Activated CD4-positive, alpha-beta T cell treated with anti-CD3 and anti-CD28 coated beads, Interleukin-2, amount 50 U/mL, for 1 hour (primary cell): ENCODE data around the gene KCNMA1.

Experiments used
- DNase-seq: peaks from one replicate; pipeline ENCODE4 v3.0.0-alpha.2; 2020

Gene KCNMA1

GRCh38 chr10:76902949-76903348, 734.7 kb downstream of the KCNMA1 start:
- no peak for DNase-seq

GRCh38 chr10:76901701-76902100, 735.9 kb downstream of the KCNMA1 start:
- DNase-seq: no peak

- no peak for DNase-seq
These were observed 738.1 kb downstream of the KCNMA1 start for GRCh38 chr10:76899490-76899889.

- no peak for DNase-seq
These were observed 744.7 kb downstream of the KCNMA1 start for GRCh38 chr10:76892766-76893479.

GRCh38 chr10:76887223-76888010, 750.2 kb downstream of the KCNMA1 start:
- no peak for DNase-seq

GRCh38 chr10:76885816-76886215, 751.8 kb downstream of the KCNMA1 start:
- DNase-seq: no peak

GRCh38 chr10:76884673-76885275, 752.8 kb downstream of the KCNMA1 start:
- DNase-seq: no peak

- no peak for DNase-seq
These were observed 754.0 kb downstream of the KCNMA1 start for GRCh38 chr10:76883596-76883995.

GRCh38 chr10:76882796-76883195, 754.8 kb downstream of the KCNMA1 start:
- DNase-seq: no peak

GRCh38 chr10:76882245-76882644, 755.4 kb downstream of the KCNMA1 start:
- DNase-seq: no peak

GRCh38 chr10:76881477-76882220, 756.0 kb downstream of the KCNMA1 start:
- DNase-seq: no peak

- no peak for DNase-seq
These were observed 756.7 kb downstream of the KCNMA1 start for GRCh38 chr10:76880931-76881330.

- no peak for DNase-seq
These were observed 758.3 kb downstream of the KCNMA1 start for GRCh38 chr10:76879116-76879913.

GRCh38 chr10:76878514-76878913, 759.1 kb downstream of the KCNMA1 start:
- no peak for DNase-seq

- DNase-seq: no peak
These were observed 762.7 kb downstream of the KCNMA1 start for GRCh38 chr10:76874896-76875295.

- DNase-seq: no peak
These were observed 763.4 kb downstream of the KCNMA1 start for GRCh38 chr10:76874176-76874575.

- no peak for DNase-seq
These were observed 765.8 kb downstream of the KCNMA1 start for GRCh38 chr10:76871697-76872295.

GRCh38 chr10:76869931-76870330, 767.7 kb downstream of the KCNMA1 start:
- DNase-seq: no peak

- no peak for DNase-seq
These were observed 769.3 kb downstream of the KCNMA1 start for GRCh38 chr10:76868098-76868977.

GRCh38 chr10:76866841-76867586, 770.6 kb downstream of the KCNMA1 start:
- no peak for DNase-seq
